DND-41 (cell line): Measurements from ENCODE around the gene TBCK.

ENCODE experiments used
- EZH2 ChIP-seq: IDR thresholded peaks from 3 replicates; pipeline ENCODE4 v1.6.1; 2012; ENCODE audit warnings: borderline replicate concordance, low read depth, mild to moderate bottlenecking, moderate library complexity, low read length, inconsistent platforms; ENCODE audit not compliant: severe bottlenecking
- TF ChIP-seq, protein P1 (sequence below): IDR thresholded peaks from 2 replicates; pipeline ENCODE4 v1.5.1; 2012; ENCODE audit warnings: borderline replicate concordance, low read length, moderate library complexity, mild to moderate bottlenecking; ENCODE audit not compliant: poor library complexity, severe bottlenecking; ENCODE audit errors: extremely low read depth

DNA sequence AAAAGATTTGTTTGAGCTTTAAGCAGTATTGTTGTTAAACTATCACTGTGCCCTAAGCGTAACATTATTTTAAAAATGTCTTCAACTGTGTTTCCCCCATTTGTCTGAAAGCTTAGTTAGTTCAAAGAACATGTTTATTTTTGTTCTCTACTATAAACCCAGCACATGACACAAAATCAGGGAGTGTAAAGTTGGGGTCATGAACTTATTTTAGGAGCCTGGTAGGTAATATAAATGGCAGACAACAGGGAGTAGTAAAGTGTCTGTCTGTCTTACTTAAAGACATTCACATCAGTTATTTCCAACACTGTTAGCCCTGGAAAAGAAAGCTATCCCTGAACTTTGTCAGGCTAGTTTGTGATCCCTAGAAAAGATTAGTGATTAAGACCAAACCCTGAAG, 4.2 kb upstream of the TBCK start:
- TF ChIP-seq, protein P1, sequence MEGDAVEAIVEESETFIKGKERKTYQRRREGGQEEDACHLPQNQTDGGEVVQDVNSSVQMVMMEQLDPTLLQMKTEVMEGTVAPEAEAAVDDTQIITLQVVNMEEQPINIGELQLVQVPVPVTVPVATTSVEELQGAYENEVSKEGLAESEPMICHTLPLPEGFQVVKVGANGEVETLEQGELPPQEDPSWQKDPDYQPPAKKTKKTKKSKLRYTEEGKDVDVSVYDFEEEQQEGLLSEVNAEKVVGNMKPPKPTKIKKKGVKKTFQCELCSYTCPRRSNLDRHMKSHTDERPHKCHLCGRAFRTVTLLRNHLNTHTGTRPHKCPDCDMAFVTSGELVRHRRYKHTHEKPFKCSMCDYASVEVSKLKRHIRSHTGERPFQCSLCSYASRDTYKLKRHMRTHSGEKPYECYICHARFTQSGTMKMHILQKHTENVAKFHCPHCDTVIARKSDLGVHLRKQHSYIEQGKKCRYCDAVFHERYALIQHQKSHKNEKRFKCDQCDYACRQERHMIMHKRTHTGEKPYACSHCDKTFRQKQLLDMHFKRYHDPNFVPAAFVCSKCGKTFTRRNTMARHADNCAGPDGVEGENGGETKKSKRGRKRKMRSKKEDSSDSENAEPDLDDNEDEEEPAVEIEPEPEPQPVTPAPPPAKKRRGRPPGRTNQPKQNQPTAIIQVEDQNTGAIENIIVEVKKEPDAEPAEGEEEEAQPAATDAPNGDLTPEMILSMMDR: no peak
- TF ChIP-seq EZH2: no peak
